GM21576 (cell line): Measurements from ENCODE around the gene KCNMA1.
A peak's percentile ranks its signal among the peaks of the same experiment; 100 is the strongest.

Experiments used
- ATAC-seq: cut with Tn5 transposase; IDR thresholded peaks from one replicate; pipeline ENCODE4 v1.9.1; 2021; ENCODE audit warnings: mild to moderate bottlenecking, moderate library complexity; ENCODE audit not compliant: unreplicated experiment

The KCNMA1 gene

GRCh38 chr10:77146712-77147336 is 490.8 kb downstream of the KCNMA1 start:
- ATAC-seq: no peak

- no peak for ATAC-seq
Measured at GRCh38 chr10:77144656-77145055, 493.0 kb downstream of the KCNMA1 start.

DNA sequence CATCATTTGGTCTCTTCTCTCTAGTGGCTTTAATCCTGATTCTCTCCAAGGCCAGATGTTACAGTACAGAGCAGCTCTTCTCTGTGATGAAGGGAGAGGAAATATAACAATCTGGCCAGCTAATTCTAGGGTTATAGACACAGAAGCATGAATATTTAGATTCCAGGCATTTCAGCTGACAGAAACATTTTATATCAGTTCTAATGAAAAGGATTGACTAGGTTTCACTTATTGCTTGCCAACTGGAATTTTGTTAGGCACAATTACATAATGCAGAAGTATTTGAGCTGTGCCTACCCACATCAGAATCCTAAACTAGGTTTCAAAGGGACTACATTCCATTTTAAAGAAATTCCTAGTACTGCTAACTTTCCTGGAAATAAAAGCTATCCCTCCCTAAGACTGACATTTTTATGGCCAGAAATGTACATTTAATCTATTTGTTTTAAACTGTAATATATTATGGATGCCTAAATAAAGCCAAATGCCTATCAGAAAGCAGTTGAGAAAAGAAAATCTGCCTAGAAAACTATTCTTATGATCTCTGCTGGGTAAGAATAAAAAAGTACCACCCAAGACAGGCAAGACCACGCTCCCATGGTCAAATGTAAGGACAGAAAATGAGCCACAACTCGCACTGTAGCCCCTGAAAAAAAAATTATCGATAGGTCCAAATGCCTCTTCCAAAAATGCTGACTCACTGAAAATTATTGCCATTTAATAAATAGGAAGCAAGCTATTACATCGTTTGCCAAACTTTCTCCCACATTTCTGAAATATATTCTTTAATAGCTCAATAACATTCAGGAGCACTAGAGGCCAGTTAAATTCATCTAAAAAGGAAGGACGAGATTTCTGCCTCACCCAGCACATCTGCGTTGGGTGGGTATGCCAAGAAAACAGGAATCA is 498.1 kb downstream of the KCNMA1 start:
- no peak for ATAC-seq

DNA sequence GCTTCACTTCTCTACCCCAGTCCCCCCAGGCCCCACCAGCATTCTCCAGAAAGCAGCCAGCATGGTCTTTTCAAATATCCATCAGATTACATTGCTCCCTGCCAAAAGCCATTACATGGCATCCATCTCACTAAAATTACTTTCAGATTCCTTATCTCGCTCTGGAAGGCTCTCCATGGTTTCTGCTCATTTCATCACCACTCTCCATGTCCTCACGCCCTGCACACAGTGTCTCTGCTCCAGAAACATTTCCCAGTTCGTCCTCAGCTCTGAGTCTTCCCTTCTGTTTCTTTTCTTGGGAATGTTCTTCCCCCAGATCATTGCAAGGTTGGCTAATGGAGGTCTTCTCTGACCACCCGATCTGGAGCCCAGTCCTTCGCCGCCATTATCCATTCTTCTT is 499.1 kb downstream of the KCNMA1 start:
- no peak for ATAC-seq

DNA sequence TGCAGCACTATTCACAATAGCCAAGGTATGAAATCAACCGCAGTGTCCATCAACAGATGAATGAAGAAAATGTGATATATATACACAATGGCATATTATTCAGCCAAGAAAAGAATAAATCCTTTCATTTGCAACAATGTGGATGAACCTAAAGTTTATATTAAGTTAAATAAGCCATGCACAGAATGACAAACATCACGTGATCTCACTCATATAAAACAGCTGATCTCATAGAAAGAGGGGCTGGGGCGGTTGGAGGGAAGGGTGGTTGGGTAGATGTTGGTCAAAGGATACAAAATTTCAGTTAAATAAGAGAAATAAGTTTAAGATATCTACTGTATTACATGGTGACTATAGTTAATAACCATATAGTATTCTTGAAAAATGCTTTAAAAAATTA is 502.1 kb downstream of the KCNMA1 start:
- no peak for ATAC-seq

DNA sequence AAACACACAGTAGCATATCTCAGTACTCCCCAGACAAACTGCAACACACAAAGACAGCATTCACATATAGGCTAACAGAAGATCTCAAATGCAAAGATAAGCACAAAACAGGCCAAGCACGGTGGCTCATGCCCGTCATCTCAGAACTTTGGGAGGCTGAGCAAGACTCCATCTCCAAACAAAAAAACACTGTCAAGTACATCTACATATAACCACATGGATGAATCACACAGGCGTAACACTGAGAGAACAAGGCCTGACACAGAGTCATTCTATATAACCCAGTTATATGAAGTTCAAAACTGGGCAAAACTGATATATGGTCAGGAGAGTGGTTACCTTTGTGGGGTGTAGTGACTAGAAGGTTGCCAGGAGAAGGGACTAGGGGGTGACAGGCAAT is 506.4 kb downstream of the KCNMA1 start:
- no peak for ATAC-seq

DNA sequence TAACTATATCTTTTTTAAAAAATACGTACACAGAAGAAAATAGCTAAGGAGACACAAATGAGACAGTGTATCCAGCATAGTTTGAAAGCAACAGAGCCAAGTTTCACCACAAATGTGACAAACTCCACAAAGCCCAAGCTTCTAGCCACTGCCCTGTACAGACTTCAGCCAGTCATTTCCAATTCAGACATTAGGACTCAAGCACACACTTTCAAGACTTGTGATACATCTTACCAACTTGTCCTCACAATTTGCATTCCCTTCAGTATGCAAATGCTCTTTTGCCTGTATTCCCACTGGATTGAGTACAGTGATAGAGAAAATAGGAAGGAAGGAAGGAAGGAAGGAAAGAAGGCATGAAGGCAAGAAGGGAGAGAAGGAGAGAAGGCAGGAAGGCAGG is 510.4 kb downstream of the KCNMA1 start:
- ATAC-seq: no peak

DNA sequence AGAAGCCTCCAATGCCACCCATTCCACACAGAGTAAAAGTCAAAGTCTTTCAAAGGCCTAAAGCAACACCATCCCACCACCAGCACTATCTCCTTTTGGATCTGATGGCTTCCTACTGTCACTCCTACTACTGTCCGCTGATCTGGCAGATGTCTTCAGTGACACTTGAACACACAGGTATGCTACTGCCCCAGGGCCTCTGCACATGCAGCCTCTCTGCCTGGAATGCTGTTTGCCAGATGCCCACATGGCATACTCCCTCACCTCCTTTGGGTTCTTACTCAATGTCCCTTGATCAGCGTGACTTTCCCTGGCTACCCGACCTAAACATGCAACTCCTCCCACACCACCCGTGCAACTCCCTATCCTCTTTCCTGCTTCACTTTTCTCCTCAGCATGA is 512.4 kb downstream of the KCNMA1 start:
- ATAC-seq: no peak

DNA sequence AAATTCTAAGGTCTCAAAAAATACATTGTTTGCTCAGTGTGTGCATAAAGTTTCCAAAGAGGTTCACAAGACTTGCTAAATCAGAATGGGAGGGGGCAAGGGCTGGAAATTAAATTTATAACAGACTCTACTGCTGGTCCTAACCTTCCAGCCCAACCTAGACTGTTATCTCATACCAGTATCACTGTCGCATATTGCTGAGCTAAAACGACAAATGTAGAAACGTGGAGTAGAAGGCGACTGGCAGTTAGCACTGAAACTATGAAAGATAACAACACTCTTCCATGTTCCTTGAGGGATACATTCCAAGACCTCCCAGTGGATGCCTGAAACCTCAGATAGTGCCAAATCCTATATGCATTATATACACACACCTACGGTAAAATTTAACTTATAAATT is 514.3 kb downstream of the KCNMA1 start:
- no peak for ATAC-seq

DNA sequence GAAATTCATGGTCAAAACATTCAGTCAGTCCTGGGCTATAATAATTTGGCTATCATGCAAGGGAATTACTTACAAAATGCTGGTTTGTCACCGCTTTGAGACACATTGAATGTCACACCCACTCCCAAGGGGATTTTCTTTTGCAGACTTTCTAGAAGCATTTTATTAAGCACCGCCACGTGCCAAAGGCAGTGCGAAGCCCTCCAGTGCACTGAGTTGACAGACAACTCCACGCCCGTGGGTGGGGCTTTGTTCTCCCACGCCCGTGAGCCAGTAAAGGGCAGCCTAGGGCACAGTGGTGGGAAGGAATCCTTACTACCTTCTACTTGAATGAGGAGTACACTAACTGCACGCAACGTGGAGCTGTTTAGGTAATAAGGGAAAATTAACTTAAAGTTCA is 515.8 kb downstream of the KCNMA1 start:
- ATAC-seq: no peak

GRCh38 chr10:77120666-77121376 is 516.8 kb downstream of the KCNMA1 start:
- ATAC-seq: no peak

DNA sequence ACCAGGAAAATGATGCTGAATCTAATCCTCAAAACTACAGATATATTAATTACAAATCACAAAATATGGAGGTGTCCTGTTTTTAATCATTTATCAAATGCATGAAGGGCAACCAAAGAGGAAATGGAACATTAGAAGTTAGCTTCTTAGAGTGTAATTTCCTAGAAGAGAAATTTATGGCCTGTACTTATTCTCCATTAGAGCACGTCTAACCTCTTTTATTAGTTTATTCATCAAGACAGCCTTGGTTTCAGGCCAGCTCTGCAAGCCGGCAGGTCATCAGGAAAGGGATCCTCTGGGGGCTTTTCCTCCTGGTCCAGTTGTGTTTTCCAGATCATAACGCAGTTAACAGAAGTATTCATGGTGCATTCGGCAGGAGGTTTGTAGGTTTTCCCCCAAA is 517.6 kb downstream of the KCNMA1 start:
- no peak for ATAC-seq

GRCh38 chr10:77118603-77119282 is 518.9 kb downstream of the KCNMA1 start:
- no peak for ATAC-seq

- ATAC-seq: no peak
Measured at GRCh38 chr10:77117501-77117900, 520.1 kb downstream of the KCNMA1 start.

- no peak for ATAC-seq
Measured at GRCh38 chr10:77116904-77117303, 520.7 kb downstream of the KCNMA1 start.

DNA sequence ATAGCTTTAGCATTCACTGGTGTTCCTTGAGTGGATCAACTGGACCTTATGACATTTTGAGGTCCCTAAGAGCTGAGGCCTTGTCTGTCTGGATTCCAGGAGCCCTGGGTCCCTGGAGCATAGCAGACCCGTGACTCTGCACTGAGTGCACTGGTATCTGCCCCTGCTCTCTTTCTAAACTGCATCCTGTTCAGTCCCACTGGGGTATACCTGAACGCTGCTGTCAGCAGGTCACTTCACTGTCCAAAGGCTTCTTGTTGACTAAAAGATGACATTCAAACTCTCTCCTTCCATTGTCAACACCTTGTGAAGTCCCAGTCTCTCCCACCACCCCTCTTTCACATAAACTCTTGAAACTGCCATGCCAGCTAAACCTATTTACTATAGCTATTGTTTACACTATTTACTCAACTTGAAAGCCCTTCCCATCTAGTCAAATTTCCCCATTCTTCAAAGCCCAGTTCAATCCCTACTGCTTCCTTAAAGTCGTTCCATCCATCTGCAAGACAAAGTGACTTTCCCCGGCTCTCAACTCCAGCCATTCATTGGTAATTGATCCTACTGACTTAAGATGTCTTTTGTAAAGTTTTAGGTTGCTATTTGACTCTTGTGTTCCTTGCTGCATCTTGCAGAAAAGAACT is 523.3 kb downstream of the KCNMA1 start:
- ATAC-seq: no peak

DNA sequence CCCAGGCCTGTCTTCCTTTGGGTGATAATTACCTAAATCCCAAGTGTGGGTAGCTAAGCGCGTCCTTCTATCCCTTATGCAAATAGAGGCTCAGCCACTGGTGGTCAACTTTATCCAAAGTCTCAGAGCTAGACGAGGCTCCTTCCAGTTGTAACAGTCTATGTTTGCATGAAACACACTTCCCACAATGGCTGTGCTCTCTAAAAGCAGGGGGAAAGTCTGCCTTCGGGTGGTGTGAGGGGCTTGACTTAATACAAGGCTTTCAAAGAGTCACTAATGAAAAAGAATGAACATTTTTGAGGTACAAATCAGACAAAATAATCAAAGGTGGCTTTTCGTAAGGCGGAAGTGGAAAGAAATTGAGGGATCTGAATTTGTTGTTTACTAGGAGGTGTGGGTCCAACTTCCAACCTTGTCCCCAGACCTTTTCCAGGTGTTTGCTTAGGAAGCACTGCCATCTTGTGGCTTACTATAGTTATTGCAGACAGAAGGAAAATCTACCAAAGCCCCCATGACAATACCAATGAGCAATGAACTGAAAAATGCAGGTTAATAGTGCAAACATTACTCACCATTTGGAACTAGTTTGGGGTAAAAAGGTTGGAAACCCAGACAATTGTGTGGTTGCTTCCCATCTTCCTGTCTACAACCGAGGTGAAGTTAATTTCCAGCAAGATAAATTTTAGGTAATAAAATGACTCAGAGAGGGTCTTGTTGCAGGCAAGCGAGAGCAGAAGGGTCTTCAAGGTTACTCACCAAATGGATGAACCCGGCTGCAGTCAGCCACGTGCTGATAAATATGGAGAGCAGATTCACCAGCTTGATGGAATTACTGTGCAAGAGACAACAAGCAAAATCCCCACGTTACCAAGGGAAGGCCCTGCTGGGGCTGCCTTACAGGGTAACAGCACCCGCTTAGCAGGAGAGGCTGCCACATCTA is 525.7 kb downstream of the KCNMA1 start:
- peak; percentile 58 for ATAC-seq

- ATAC-seq: no peak
Measured at GRCh38 chr10:77110757-77111156, 526.9 kb downstream of the KCNMA1 start.

GRCh38 chr10:77109351-77109994 is 528.1 kb downstream of the KCNMA1 start:
- ATAC-seq: no peak
